Lower leg skin (tissue), 3 donors: ENCODE measurements around the gene SCAPER.

Source experiments
- CTCF ChIP-seq, 3 donors: fragments of 450-650 bp; IDR thresholded peaks; one replicate each; pipeline ENCODE4 v1.5.1; 2016; ENCODE audit warnings: antibody characterized with exemption in 3 of 3, mild to moderate bottlenecking in 3 of 3, moderate library complexity in 2 of 3
- POLR2A ChIP-seq, 2 donors: fragments of 450-650 bp; IDR thresholded peaks; one replicate each; pipeline ENCODE4 v1.6.1; 2016 to 2017; ENCODE audit warnings: antibody characterized with exemption in 2 of 2, mild to moderate bottlenecking in 1 of 2, moderate library complexity in 1 of 2

DNA sequence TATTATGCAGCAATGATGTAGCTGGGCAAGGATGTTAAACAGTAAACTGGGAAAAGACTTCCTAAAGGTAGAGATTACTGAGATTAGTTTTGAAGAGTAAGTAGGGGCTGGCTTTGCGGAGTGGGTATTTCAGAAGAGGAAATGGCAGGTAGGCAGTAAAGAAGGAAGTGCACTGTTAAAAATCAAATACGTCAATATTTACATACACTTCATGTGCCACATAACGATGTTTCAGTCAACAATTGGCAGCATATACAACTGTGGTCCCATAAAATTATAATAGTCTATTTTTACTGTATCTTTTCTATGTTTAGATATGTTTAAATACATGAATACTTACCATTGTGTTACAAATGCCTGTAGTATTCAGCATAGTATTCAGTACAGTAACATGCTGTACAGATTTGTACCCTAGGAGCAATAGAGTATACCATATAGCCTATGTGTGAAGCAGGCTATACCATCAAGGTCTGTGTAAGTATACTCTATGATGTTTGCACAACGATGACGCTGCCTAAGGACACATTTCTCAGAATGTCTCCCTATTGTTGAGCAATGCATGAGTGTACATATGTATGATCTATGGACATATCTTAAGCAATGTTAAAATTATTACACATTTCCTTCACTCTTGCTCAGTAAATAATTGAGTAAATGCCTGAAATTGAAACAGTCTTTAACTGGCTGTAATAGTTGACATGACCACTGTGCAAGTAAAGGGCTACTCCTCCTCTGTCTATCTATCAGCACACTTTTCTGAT lies 371.9 kb downstream of the SCAPER start:
- TF ChIP-seq CTCF (IDR thresholded peaks at IDR 0.05) (no peak), POLR2A (IDR thresholded peaks at IDR 0.05) (no peak)
